ENCODE data around the gene TSPAN17.

Gene TSPAN17

GRCh38 chr5:176642675-176643490 is 4.4 kb upstream of the TSPAN17 start:
- DNase-seq (ENCODE audit: low read depth in 2 of 2), result no peak

GRCh38 chr5:176643491-176644219 is 3.6 kb upstream of the TSPAN17 start:
- DNase-seq (ENCODE audit: low read depth in 2 of 2), result no peak

DNA sequence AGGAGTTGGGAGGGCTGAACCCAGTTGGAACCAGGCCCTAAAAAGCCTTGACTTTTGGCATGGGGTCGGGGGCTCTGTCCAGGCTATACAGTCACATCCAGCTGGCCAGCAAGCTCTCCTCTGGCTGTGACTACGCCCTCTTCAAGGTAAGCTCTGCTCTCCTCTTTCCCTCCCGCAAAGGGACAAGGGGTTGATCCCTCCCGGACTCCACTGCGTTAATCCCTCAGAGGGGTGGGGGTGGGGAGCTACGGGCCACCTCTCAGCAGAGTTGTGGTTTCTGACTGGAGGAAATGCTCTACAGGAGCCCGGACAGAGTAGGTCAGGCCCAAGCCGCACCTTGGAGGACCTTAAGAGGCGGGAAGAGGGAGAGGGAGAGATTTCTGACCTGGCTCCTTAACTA is 3.0 kb upstream of the TSPAN17 start:
- no peak for DNase-seq (ENCODE audit: low read depth in 2 of 2)

GRCh38 chr5:176644878-176645670 is 2.2 kb upstream of the TSPAN17 start:
- no peak for DNase-seq (ENCODE audit: low read depth in 2 of 2)

DNA sequence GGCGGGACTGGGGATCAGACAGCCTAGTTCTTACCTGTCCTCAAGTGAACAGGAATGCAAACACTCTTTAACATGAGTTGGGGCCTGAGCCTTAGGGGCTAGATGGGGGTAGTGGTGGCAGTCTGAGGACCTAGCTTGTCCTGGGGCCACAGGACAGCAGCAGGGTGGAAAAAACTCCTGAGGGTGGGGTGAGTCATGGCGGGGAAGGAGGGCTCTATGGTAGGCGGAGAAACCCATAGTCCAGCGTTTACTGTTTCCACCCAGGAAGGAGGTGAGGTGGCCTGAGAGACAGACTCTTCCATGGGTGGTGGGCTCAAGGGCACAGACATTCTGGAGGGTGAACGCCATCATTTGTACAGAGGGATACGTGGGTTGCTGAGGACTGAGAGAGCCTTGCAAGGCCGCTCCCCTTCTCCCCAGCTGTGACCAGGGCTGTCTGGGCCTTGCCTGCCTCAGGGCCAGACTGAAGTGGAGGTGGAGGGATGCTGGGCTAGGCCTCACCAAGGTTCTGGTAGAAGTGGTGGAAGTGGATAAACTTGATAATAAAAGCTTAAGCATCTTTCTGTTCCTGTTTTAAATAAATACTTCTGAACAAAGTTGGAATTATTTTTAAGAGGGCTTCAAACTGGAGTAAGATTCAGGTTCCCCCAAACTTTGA is 1.1 kb upstream of the TSPAN17 start:
- no peak for DNase-seq (ENCODE audit: low read depth in 2 of 2)

- no peak for DNase-seq (ENCODE audit: low read depth in 2 of 2)
These were observed 616 bp upstream of the TSPAN17 start for GRCh38 chr5:176646707-176647029.

- no peak for DNase-seq (ENCODE audit: low read depth in 2 of 2)
These were observed 674 bp downstream of the TSPAN17 start for GRCh38 chr5:176647843-176648473.

- DNase-seq (ENCODE audit: low read depth in 2 of 2), result no peak
These were observed 1.4 kb downstream of the TSPAN17 start for GRCh38 chr5:176648474-176649194.

- DNase-seq (ENCODE audit: low read depth in 2 of 2), result no peak
These were observed 3.1 kb downstream of the TSPAN17 start for GRCh38 chr5:176650354-176650884.

GRCh38 chr5:176651472-176651980 is 4.2 kb downstream of the TSPAN17 start:
- no peak for DNase-seq (ENCODE audit: low read depth in 2 of 2)

DNA sequence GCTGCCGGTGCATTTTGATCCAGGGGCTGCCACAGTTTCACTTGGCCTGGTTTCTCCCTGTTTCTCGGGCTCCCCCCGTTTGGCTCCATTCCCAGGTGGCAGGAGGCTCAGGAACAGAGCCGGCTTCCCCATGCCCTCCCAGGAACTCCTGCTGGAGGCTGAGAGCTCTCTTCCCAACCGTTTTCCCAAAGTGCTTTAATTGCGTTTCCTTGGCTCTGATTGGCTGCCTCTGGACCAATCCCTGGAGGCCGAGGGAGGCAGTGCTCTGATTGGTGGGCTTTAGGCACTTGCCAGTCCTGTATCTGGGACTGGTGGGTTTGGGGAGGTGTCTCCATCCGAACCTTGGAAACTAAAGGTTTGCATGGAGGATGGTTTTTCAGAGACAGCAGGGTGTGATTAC is 4.9 kb downstream of the TSPAN17 start:
- DNase-seq (ENCODE audit: low read depth in 2 of 2), result no peak

DNA sequence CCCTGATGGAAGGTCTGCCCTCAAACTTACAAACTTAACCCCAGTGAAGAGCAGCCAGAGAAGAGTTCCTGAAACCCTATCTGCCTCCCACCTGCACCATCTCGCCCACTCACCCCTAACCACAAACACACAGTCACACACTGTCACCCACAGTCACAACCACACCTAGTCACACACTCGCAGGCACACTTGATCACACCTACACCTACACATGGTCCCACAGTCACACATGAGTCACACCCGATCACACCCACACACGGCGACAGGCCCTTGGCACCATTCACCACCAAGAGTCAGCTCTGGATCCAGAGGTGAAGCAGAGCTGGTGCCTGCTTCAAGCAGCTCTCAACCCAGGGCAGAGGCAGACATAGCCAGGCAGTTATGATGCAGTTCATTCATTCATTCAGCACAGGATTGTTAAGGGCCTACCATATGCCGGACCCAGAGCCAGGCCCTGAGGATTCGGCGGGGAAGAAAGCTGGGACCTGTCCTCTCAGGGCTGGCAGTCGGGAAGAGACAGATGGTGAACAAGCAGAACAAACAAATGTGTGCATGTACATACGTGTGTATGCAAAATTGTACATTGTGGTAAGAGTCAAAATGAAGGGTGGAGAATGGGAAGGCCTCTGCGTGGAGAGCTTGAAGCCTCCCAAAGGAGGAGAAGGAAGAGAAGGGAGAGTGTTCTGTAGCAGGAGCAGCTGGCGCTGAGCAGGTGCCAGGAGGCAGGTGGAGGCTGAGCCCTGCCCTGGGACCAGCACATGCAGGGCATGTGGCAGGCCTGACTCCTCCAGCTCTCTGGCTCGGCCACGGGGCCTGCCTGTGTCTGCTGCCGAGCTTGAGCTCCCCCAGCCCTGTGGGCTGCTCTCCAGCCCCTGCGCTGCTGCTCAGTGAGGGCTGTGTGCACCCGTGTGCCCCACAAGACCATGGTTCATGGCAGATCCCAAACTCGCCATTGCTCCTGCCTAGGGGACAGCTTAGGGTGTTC is 6.4 kb downstream of the TSPAN17 start:
- peak; percentile 10 to 70 for DNase-seq (ENCODE audit: low read depth in 2 of 2)

- DNase-seq (ENCODE audit: low read depth in 2 of 2), result no peak
These were observed 7.6 kb downstream of the TSPAN17 start for GRCh38 chr5:176654856-176655255.

DNA sequence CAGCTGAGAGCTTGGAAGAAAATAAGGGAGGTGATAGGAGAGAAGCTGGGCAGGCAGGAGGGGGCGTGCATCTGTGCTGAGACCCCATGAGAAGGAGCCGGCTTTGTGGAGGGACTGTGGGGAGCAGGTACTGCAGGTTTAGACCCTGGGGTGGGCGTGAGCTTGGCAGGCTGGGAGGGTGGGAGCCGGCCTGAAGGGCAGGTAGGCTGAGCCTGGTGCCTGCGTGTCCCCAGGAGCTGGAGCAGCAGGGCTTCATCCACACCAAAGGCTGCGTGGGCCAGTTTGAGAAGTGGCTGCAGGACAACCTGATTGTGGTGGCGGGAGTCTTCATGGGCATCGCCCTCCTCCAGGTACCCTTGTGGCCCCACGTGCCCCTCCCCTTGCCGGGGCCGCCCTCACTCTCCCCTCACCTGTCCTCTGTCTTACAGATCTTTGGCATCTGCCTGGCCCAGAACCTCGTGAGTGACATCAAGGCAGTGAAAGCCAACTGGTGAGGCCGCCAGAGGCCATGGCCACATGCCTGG is 9.2 kb downstream of the TSPAN17 start:
- DNase-seq (ENCODE audit: low read depth in 2 of 2), result no peak

DNA sequence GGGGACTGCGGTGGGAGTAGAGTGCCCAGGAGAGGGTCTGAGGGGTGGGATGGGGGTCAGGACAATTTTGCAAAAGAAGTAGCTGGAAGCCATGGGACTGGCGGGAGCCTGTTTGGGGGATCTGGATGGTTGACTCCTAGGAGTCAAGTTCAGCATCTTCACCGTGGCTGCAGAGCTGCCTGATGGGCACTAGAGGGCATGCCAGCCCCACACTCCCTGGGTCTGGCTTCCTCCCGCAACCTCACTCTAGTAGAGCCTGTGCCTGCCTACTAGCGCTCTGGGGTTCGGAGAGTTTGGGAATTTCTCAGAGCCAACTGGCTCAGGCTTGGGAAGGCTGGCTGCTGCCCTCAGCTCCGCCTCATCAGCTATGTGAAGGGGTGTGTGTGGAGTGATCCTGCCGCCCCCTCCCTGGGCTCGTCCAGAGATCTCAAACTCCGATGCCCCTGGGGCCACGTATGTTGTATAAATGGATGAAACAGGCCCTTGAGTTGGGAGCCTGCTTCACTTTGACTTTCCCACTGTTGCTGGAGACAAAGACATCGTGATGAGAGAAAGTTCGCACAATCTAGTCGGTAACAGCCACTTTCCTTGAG is 10.8 kb downstream of the TSPAN17 start:
- peak in 1 of 2 donors; percentile 45 for DNase-seq (ENCODE audit: low read depth in 2 of 2)

DNA sequence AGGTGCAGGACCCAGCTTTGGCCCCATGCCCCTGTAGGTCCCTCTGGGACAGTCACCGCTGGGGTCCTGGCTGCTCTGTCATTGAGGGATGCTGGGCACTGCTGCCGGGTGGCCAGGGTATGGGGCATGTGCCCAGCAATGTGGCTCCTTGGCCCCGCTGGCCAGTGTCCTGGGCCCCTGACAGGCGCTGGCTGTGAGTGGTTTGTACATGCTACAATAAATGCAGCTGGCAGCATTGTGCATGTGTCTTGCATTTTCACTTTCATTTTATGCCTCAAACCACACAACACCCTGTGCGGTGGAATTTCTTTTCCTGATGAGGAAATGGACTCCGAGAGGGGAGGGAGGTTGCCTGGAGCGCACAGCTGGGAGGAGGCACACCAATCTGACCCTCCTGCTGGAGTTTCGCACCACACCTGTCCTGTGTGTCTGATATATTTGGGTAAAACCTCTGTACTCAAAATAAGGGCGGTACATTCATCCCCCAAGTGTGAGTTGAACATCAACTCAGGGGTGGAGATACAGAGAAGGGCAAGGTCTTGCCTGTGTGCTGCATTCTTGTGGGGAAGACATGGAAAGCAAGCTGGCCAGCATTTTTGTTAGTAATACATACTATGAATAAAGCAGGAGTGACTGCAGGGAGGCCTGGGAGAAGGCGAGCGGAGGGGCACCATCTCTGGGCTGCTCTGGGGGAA is 11.7 kb downstream of the TSPAN17 start:
- no peak for DNase-seq (ENCODE audit: low read depth in 2 of 2)

- DNase-seq (ENCODE audit: low read depth in 2 of 2), result no peak
These were observed 12.2 kb downstream of the TSPAN17 start for GRCh38 chr5:176659512-176659839.

DNA sequence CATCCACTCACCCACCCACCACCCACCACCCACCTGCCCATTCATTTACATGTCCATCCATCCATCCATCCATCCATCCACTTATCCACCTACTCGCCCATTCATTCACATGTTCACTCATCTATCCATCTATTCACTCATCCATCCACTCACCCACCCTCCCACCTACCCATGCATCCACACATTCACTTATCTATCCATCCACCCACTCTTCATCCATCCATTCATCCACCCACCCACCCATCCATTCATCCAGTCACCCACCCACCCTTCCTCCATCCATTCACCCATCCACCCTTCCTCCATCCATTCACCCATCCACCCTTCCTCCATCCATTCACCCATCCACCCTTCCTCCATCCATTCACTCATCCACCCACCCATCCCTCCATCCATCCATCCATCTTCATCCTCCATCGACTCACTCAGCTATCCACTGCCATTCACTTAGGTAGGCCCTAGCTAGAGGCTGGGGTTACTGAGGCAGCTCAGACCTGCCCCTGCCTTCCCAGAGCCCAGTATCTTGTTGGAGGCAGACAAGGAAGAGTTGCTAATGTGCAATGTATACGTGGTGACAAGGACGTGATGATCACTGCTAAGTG is 12.7 kb downstream of the TSPAN17 start:
- no peak for DNase-seq (ENCODE audit: low read depth in 2 of 2)
